Spleen (tissue), 7 donors: ENCODE results near the gene SLC16A14.

Source experiments
- POLR2A ChIP-seq, 3 donors: fragments of 450-650 bp; IDR thresholded peaks; one replicate each; pipeline ENCODE4 v1.5.1; 2017; ENCODE audit warnings: antibody characterized with exemption in 3 of 3, mild to moderate bottlenecking in 1 of 3
- POLR2AphosphoS5 ChIP-seq, 3 donors: sonication (generic); formaldehyde crosslinking; IDR thresholded peaks; one replicate each; pipeline ENCODE4 v1.5.1; 2017; ENCODE audit warnings: antibody characterized with exemption in 3 of 3
- TF ChIP-seq, protein P1 (sequence below), 11 experiments: fragments of 200-600 bp in 7 of 11; fragments of 450-650 bp in 4 of 11; sonication (generic) in 4 of 11; IDR thresholded peaks in 8 of 11; conservative IDR thresholded peaks in 3 of 11; 1 replicate in 7 of 11; 2 replicates in 4 of 11; pipeline versions ENCODE4 v1.4.0 to v1.8.0; 2016 to 2021; ENCODE audit warnings: antibody characterized with exemption in 11 of 11, inconsistent platforms in 4 of 11, mild to moderate bottlenecking in 1 of 11
- donor health status: DM: no; HTN: no; CAD: no; lungs with moderate emphysema.
- donor health status: DM: no; HTN: no; CAD: no.
- donor health status: DM: no; HTN: no; CAD: no.

GRCh38 chr2:230097424-230097823, 28.7 kb upstream of the SLC16A14 start:
- TF ChIP-seq, protein P1, sequence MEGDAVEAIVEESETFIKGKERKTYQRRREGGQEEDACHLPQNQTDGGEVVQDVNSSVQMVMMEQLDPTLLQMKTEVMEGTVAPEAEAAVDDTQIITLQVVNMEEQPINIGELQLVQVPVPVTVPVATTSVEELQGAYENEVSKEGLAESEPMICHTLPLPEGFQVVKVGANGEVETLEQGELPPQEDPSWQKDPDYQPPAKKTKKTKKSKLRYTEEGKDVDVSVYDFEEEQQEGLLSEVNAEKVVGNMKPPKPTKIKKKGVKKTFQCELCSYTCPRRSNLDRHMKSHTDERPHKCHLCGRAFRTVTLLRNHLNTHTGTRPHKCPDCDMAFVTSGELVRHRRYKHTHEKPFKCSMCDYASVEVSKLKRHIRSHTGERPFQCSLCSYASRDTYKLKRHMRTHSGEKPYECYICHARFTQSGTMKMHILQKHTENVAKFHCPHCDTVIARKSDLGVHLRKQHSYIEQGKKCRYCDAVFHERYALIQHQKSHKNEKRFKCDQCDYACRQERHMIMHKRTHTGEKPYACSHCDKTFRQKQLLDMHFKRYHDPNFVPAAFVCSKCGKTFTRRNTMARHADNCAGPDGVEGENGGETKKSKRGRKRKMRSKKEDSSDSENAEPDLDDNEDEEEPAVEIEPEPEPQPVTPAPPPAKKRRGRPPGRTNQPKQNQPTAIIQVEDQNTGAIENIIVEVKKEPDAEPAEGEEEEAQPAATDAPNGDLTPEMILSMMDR (IDR thresholded peaks at IDR 0.05 in 8 of 11, conservative IDR thresholded peaks at IDR 0.05 in 3 of 11): no peak
- TF ChIP-seq POLR2A (IDR thresholded peaks at IDR 0.05) (no peak), POLR2AphosphoS5 (IDR thresholded peaks at IDR 0.05) (no peak)
